MCF 10A (cell line): ENCODE data around the gene TMC3. TPM values are rescaled to one million over a fixed set of nuclear protein-coding genes. Genes with fewer than 3 reads are reported as not detected.

ENCODE experiments used
- BruUV-seq: library from RNA; stranded (reverse); fragments of 400-500 nt; replicated peaks from 2 replicates; lab custom pipeline; 2021; lab: Mats Ljungman, UMichigan
- CTCF ChIA-PET: fragments of 300-600 bp; sonication (Branson Sonifier 250); formaldehyde crosslinking; extraction: SDS; loops from one replicate; lab custom pipeline; 2021; ENCODE audit warnings: antibody characterized with exemption, inconsistent platforms; lab: Yijun Ruan, JAX
- POLR2A ChIA-PET: fragments of 300-600, 350-650 bp; sonication (Branson Sonifier 250); formaldehyde crosslinking; extraction: SDS; loops from one replicate; lab custom pipeline; 2020; ENCODE audit warnings: antibody characterized with exemption, inconsistent platforms; lab: Yijun Ruan, JAX
- DNase-seq: peaks from one replicate; pipeline ENCODE4 v3.0.0-alpha.2; 2018; ENCODE audit not compliant: unreplicated experiment
- H3K27ac Mint-ChIP-seq: one replicate; pipeline ENCODE4 v1.8.0; 2022; ENCODE audit warnings: mild to moderate bottlenecking, low read depth, mixed read lengths; ENCODE audit not compliant: unreplicated experiment
- H3K27me3 Mint-ChIP-seq: one replicate; pipeline ENCODE4 v1.8.0; 2022; ENCODE audit warnings: mixed read lengths; ENCODE audit not compliant: insufficient read depth, unreplicated experiment
- H3K36me3 Mint-ChIP-seq: one replicate; pipeline ENCODE4 v1.8.0; 2022; ENCODE audit warnings: mild to moderate bottlenecking, moderate library complexity, mixed read lengths; ENCODE audit not compliant: insufficient read depth, unreplicated experiment
- H3K4me1 Mint-ChIP-seq: one replicate; pipeline ENCODE4 v1.8.0; 2022; ENCODE audit warnings: mixed read lengths; ENCODE audit not compliant: insufficient read depth, unreplicated experiment
- H3K4me3 Mint-ChIP-seq: one replicate; pipeline ENCODE4 v1.8.0; 2022; ENCODE audit warnings: mild to moderate bottlenecking, moderate library complexity, mixed read lengths; ENCODE audit not compliant: unreplicated experiment
- H3K9me3 Mint-ChIP-seq: one replicate; pipeline ENCODE4 v1.8.0; 2022; ENCODE audit warnings: mixed read lengths; ENCODE audit not compliant: unreplicated experiment
- intact Hi-C: fragments of 100-400 bp; cut with micrococcal nuclease; formaldehyde crosslinking; loops from 2 replicates; pipeline ENCODE4 v1.14.1; 2022
- total RNA-seq: library from RNA; stranded (reverse); gene quantifications from 2 replicates; pipeline ENCODE4 v1.2.3, GENCODE V29; 2022
- TF ChIP-seq, protein P1 (sequence below): fragments of 200-600 bp; IDR thresholded peaks from one replicate; pipeline ENCODE4 v1.8.0; 2022; ENCODE audit warnings: antibody characterized with exemption, mild to moderate bottlenecking; ENCODE audit not compliant: unreplicated experiment

TMC3 gene
- total RNA-seq, 1 experiment from 2014 or later: not detected

GRCh38 chr15:81309647-81310450 lies 64.2 kb downstream of the TMC3 start:
- no peak overlapping the region for H3K27ac Mint-ChIP-seq
- CTCF ChIA-PET: interaction anchor here (0.5 to 4.4 kb wide), 4 partner anchors 15 to 939 kb away, joined by 3 to 16 read pairs (median 3); no protein-coding TSS in a partner anchor

GRCh38 chr15:81308260-81308659 lies 65.8 kb downstream of the TMC3 start:
- TF ChIP-seq, protein P1, sequence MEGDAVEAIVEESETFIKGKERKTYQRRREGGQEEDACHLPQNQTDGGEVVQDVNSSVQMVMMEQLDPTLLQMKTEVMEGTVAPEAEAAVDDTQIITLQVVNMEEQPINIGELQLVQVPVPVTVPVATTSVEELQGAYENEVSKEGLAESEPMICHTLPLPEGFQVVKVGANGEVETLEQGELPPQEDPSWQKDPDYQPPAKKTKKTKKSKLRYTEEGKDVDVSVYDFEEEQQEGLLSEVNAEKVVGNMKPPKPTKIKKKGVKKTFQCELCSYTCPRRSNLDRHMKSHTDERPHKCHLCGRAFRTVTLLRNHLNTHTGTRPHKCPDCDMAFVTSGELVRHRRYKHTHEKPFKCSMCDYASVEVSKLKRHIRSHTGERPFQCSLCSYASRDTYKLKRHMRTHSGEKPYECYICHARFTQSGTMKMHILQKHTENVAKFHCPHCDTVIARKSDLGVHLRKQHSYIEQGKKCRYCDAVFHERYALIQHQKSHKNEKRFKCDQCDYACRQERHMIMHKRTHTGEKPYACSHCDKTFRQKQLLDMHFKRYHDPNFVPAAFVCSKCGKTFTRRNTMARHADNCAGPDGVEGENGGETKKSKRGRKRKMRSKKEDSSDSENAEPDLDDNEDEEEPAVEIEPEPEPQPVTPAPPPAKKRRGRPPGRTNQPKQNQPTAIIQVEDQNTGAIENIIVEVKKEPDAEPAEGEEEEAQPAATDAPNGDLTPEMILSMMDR: no peak
- POLR2A ChIA-PET: interaction anchor here (0.5 kb wide), 1 partner anchor 889 kb away, joined by 3 read pairs; no protein-coding TSS in a partner anchor

More at GRCh38 chr15:81309647-81310450, 64.2 kb downstream of the TMC3 start:
- H3K36me3 Mint-ChIP-seq: peaks cover 12% of the 10 kb centered on the region
- intact Hi-C loops: no loop called here
- peaks cover 24% of the 10 kb centered on the region for H3K4me1 Mint-ChIP-seq
- DNase-seq: no peak
- POLR2A ChIA-PET: interaction anchor here (0.8 to 1.1 kb wide), 2 partner anchors 11 to 89 kb away, joined by 3 read pairs; no protein-coding TSS in a partner anchor
- H3K9me3 Mint-ChIP-seq: no peaks in the 10 kb centered on the region
- TF ChIP-seq, protein P1: no peak
- H3K27me3 Mint-ChIP-seq: no peaks in the 10 kb centered on the region
- no TSS peak for BruUV-seq
- H3K4me3 Mint-ChIP-seq: no peak overlapping the region

DNA sequence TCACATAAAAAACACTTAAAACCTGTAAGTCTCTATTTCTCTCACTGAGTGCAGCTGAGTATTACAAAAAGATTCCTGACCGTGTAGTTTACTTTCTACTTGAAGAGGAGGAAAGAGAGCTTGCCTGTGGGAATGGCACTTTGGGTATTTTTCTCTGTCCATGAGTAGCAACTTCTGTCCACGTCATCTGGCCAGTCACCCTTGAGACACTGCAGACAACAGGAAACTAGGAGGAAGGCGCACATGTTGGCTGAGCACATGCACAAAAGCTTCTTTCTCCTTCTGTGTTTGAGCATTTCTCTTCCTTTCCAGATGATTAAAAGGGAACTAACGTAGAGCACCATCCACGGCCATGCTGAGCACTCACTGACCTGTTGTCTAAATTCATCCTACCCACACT lies 69.8 kb downstream of the TMC3 start:
- CTCF ChIA-PET: interaction anchor here (0.6 kb wide), 1 partner anchor 28 kb away, joined by 4 read pairs; no protein-coding TSS in a partner anchor
- H3K9me3 Mint-ChIP-seq: no peaks in the 10 kb centered on the region
- no peaks in the 10 kb centered on the region for H3K27me3 Mint-ChIP-seq
- BruUV-seq: no TSS peak
- no peaks in the 10 kb centered on the region for H3K36me3 Mint-ChIP-seq
- no peak overlapping the region for H3K27ac Mint-ChIP-seq
- H3K4me1 Mint-ChIP-seq: peaks cover 6% of the 10 kb centered on the region
- no peak for DNase-seq
- intact Hi-C loops: no loop called here
- TF ChIP-seq, protein P1: no peak
- POLR2A ChIA-PET: no interaction called here
- no peak overlapping the region for H3K4me3 Mint-ChIP-seq

More at GRCh38 chr15:81308260-81308659, 65.8 kb downstream of the TMC3 start:
- Mint-ChIP-seq H3K9me3 (no peaks in the 10 kb centered on the region), H3K27me3 (no peaks in the 10 kb centered on the region), H3K36me3 (peaks cover 12% of the 10 kb centered on the region), H3K4me3 (no peak overlapping the region), H3K27ac (no peak overlapping the region), H3K4me1 (peaks cover 27% of the 10 kb centered on the region)
- no peak for DNase-seq
- intact Hi-C loops: no loop called here
- BruUV-seq: no TSS peak
- CTCF ChIA-PET: interaction anchor here (0.6 to 4.4 kb wide), 6 partner anchors 33 to 145 kb away, joined by 3 to 16 read pairs (median 4); no protein-coding TSS in a partner anchor
